Measurements from ENCODE around the gene MTREX. TPM values are rescaled to one million over a fixed set of nuclear protein-coding genes. Genes with fewer than 3 reads are reported as not detected.

MTREX gene
- total RNA-seq, 2 experiments from 2014 or later: 71.2 to 78.0 TPM

- H3K4me3 Mint-ChIP-seq: no peak overlapping the region
- no peak for DNase-seq
- no peaks in the 10 kb centered on the region for H3K36me3 Mint-ChIP-seq
- no peak overlapping the region for H3K27ac Mint-ChIP-seq
- ATAC-seq: no peak
- peaks cover 1% of the 10 kb centered on the region for H3K4me1 Mint-ChIP-seq
- CTCF ChIA-PET: no interaction called here
- H3K27me3 Mint-ChIP-seq: no peaks in the 10 kb centered on the region
- no peaks in the 10 kb centered on the region for H3K9me3 Mint-ChIP-seq (ENCODE audit: low read depth)
Observed at GRCh38 chr5:55451976-55452375, 144.2 kb downstream of the MTREX start.

GRCh38 chr5:55453211-55453610 lies 145.4 kb downstream of the MTREX start:
- DNase-seq: no peak
- Mint-ChIP-seq H3K27me3 (no peaks in the 10 kb centered on the region), H3K9me3 (ENCODE audit: low read depth) (no peaks in the 10 kb centered on the region), H3K36me3 (no peaks in the 10 kb centered on the region), H3K4me3 (no peak overlapping the region), H3K27ac (no peak overlapping the region), H3K4me1 (peaks cover 1% of the 10 kb centered on the region)
- CTCF ChIA-PET: no interaction called here
- no peak for ATAC-seq

- DNase-seq (no peak), ATAC-seq (no peak)
- no peak overlapping the region for H3K27ac Mint-ChIP-seq
- H3K4me1 Mint-ChIP-seq: peaks cover 1% of the 10 kb centered on the region
- no peaks in the 10 kb centered on the region for H3K27me3 Mint-ChIP-seq
- no peaks in the 10 kb centered on the region for H3K9me3 Mint-ChIP-seq (ENCODE audit: low read depth)
- H3K36me3 Mint-ChIP-seq: peaks cover 2% of the 10 kb centered on the region
- H3K4me3 Mint-ChIP-seq: no peak overlapping the region
- CTCF ChIA-PET: no interaction called here
Observed at GRCh38 chr5:55454282-55454681, 146.5 kb downstream of the MTREX start.

GRCh38 chr5:55456216-55456895 lies 148.6 kb downstream of the MTREX start:
- H3K9me3 Mint-ChIP-seq (ENCODE audit: low read depth): no peaks in the 10 kb centered on the region
- DNase-seq (no peak), ATAC-seq (no peak)
- CTCF ChIA-PET: interaction anchor here (1.1 kb wide), 1 partner anchor 29 kb away, joined by 5 read pairs; no protein-coding TSS in a partner anchor
- H3K4me1 Mint-ChIP-seq: peaks cover 1% of the 10 kb centered on the region
- no peaks in the 10 kb centered on the region for H3K27me3 Mint-ChIP-seq
- peaks cover 3% of the 10 kb centered on the region for H3K36me3 Mint-ChIP-seq
- no peak overlapping the region for H3K27ac Mint-ChIP-seq
- H3K4me3 Mint-ChIP-seq: no peak overlapping the region

- Mint-ChIP-seq H3K4me1 (peaks cover 1% of the 10 kb centered on the region), H3K27ac (no peak overlapping the region), H3K4me3 (no peak overlapping the region), H3K9me3 (ENCODE audit: low read depth) (no peaks in the 10 kb centered on the region), H3K27me3 (no peaks in the 10 kb centered on the region), H3K36me3 (peaks cover 3% of the 10 kb centered on the region)
- DNase-seq (no peak), ATAC-seq (no peak)
- CTCF ChIA-PET: no interaction called here
Observed at GRCh38 chr5:55459572-55459971, 151.8 kb downstream of the MTREX start.

GRCh38 chr5:55463613-55464012 lies 155.8 kb downstream of the MTREX start:
- no peaks in the 10 kb centered on the region for H3K4me1 Mint-ChIP-seq
- DNase-seq: no peak
- H3K9me3 Mint-ChIP-seq (ENCODE audit: low read depth): no peaks in the 10 kb centered on the region
- H3K4me3 Mint-ChIP-seq: no peak overlapping the region
- CTCF ChIA-PET: no interaction called here
- H3K27me3 Mint-ChIP-seq: no peaks in the 10 kb centered on the region
- H3K36me3 Mint-ChIP-seq: peaks cover 5% of the 10 kb centered on the region
- no peak for ATAC-seq
- no peak overlapping the region for H3K27ac Mint-ChIP-seq

DNA sequence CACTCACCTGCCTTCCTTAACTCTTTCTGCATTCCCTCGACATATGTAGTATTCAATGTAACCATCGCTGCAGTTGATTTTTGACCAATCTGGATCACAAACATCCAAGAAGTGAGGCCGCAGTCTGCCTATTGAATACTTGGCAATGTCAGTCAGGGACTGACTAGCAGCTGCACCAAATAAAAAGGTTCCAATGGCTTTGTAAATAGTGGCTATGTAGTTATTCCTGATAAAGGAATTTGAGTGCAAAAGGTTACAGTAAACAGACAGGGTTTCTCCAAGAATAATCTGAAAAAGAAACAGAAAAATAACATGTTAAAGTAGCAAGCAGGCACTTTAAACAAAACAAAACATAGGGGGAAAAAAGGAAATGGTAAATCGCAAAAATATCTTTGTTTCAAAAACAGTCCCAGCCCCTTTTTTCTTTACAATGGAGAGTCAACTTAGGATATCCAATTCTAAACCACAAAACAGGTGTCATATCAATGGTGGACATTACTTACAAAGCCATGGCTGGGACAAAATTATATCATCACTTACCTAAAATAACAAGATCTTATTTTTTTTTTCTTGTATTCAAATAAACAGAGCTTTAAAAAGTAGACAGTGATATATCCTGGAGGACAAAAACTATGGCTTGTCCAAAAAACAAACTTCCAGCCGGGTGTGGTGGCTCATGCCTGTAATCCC lies 160.2 kb downstream of the MTREX start:
- no peak overlapping the region for H3K27ac Mint-ChIP-seq
- CTCF ChIA-PET: no interaction called here

GRCh38 chr5:55469839-55470238 lies 162.1 kb downstream of the MTREX start:
- CTCF ChIA-PET: no interaction called here
- H3K27me3 Mint-ChIP-seq: no peaks in the 10 kb centered on the region

More for the DNA sequence above, 160.2 kb downstream of the MTREX start:
- ATAC-seq (no peak), DNase-seq (no peak)
- Mint-ChIP-seq H3K4me3 (no peak overlapping the region), H3K36me3 (peaks cover 4% of the 10 kb centered on the region), H3K9me3 (ENCODE audit: low read depth) (no peaks in the 10 kb centered on the region), H3K27me3 (no peaks in the 10 kb centered on the region), H3K4me1 (no peaks in the 10 kb centered on the region)

DNA sequence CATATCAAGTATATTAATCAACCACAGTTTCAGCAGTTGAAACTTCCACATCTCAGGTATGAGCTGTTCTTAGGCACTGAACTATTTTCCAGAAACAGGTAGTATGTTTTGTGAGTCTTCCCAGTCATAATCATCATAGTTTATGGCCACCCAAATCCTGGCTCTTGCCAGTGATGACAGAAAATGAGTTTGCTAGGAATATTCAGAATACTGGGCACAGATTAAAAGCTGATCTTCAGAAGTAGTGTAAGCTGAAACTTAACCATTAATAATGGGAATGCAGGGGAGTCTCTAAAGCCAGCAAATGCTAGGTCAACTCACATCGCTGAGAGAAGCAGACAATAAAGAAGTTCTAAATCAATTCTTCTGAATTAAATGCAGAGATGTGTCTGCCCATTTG lies 162.5 kb downstream of the MTREX start:
- Mint-ChIP-seq H3K27ac (no peak overlapping the region), H3K4me1 (no peaks in the 10 kb centered on the region), H3K27me3 (no peaks in the 10 kb centered on the region), H3K4me3 (no peak overlapping the region), H3K36me3 (peaks cover 4% of the 10 kb centered on the region), H3K9me3 (ENCODE audit: low read depth) (no peaks in the 10 kb centered on the region)
- ATAC-seq (no peak), DNase-seq (no peak)
- CTCF ChIA-PET: no interaction called here

More at GRCh38 chr5:55469839-55470238, 162.1 kb downstream of the MTREX start:
- H3K4me3 Mint-ChIP-seq: no peak overlapping the region
- no peaks in the 10 kb centered on the region for H3K9me3 Mint-ChIP-seq (ENCODE audit: low read depth)
- peaks cover 4% of the 10 kb centered on the region for H3K36me3 Mint-ChIP-seq
- H3K27ac Mint-ChIP-seq: no peak overlapping the region
- DNase-seq (no peak), ATAC-seq (no peak)
- no peaks in the 10 kb centered on the region for H3K4me1 Mint-ChIP-seq

DNA sequence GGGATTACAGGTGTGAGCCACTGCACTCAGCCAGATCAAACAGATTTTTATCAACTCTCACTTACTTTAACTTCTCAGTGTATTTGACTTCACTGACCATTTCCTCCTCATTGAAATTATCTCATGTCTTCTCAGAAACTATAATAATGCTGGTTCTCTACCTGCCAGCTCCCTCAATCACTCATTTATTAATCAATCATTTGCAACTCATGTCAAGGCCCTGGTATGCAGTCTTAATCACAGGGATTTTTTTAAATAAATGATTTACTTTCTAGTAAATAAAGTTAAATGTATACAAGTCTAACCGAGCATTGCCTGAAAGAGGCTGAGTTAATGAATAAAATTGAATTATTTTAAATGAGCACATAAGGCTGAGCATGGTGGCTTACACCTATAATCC lies 163.7 kb downstream of the MTREX start:
- H3K4me3 Mint-ChIP-seq: no peak overlapping the region
- CTCF ChIA-PET: no interaction called here
- no peaks in the 10 kb centered on the region for H3K4me1 Mint-ChIP-seq
- H3K36me3 Mint-ChIP-seq: no peaks in the 10 kb centered on the region
- no peak for ATAC-seq
- H3K27ac Mint-ChIP-seq: no peak overlapping the region
- no peaks in the 10 kb centered on the region for H3K9me3 Mint-ChIP-seq (ENCODE audit: low read depth)
- DNase-seq: no peak
- no peaks in the 10 kb centered on the region for H3K27me3 Mint-ChIP-seq

DNA sequence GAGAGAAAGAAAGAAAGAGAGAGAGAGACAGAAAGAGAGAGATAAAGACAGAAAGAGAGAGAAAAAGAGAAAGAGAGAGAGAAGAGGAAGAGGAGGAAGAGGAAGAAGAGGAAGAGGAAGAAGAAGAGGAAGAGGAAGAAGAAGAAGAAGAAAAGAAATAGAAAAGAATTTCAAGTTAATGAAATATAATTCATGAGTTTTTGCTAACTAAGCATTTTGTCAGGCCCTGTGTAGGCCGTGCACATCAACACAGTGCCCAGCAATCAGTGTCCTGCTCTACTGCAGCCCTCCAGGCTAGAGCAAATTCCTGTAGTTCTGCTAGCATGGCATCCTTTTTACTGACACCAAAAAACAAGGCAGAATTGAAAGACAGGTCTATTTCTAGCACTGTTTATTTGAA lies 164.9 kb downstream of the MTREX start:
- no peaks in the 10 kb centered on the region for H3K4me1 Mint-ChIP-seq
- ATAC-seq: no peak
- CTCF ChIA-PET: no interaction called here

More for the DNA sequence above, 164.9 kb downstream of the MTREX start:
- H3K27me3 Mint-ChIP-seq: no peaks in the 10 kb centered on the region
- no peaks in the 10 kb centered on the region for H3K9me3 Mint-ChIP-seq (ENCODE audit: low read depth)
- H3K27ac Mint-ChIP-seq: no peak overlapping the region
- DNase-seq: no peak
- no peak overlapping the region for H3K4me3 Mint-ChIP-seq
- H3K36me3 Mint-ChIP-seq: no peaks in the 10 kb centered on the region

Other genes starting within 250 kb of the MTREX start
- 1,000 to 10,000 TPM in 1 of 2 experiments, 100 to 1,000 TPM in 1; 927 to 1,065 TPM for gene GZMA, start 205.3 kb upstream of the MTREX start, total RNA-seq
- gene GPX8, start 147.8 kb upstream of the MTREX start, total RNA-seq: not detected
- gene CDC20B, start 134.8 kb upstream of the MTREX start, total RNA-seq: under 1 TPM; 0.53 to 0.75 TPM
- gene MCIDAS, start 80.7 kb upstream of the MTREX start, total RNA-seq: under 1 TPM in 1 of 2 experiments, not detected in 1; 0.21 TPM
- gene CCNO, start 74.4 kb upstream of the MTREX start, total RNA-seq: under 1 TPM; 0.26 TPM
- gene DHX29, start 295 bp upstream of the MTREX start, total RNA-seq: 10 to 100 TPM; 17.1 to 17.3 TPM
- gene PLPP1, start 227.0 kb downstream of the MTREX start, total RNA-seq: 10 to 100 TPM in 1 of 2 experiments, 1 to 10 TPM in 1; 7.1 to 31.2 TPM